HG02678 (cell line): Measurements from ENCODE around the gene PRKCH.
"Not testable (repeated sequence)": the region's sequence is repeated elsewhere in the genome, so short reads cannot be mapped to it uniquely, and the experiment has no call there.

Experiments
- ATAC-seq: cut with Tn5 transposase; IDR thresholded peaks from one replicate; pipeline ENCODE4 v1.9.1; 2021; ENCODE audit warnings: mild to moderate bottlenecking, moderate library complexity; ENCODE audit not compliant: unreplicated experiment

Gene PRKCH

GRCh38 chr14:61451491-61451890 lies 130.1 kb downstream of the PRKCH start:
- no peak for ATAC-seq

GRCh38 chr14:61451891-61452400 lies 130.6 kb downstream of the PRKCH start:
- ATAC-seq: no peak

- no peak for ATAC-seq
These were observed 131.1 kb downstream of the PRKCH start for GRCh38 chr14:61452452-61452851.

- no peak for ATAC-seq
These were observed 131.9 kb downstream of the PRKCH start for GRCh38 chr14:61453103-61453767.

- ATAC-seq: no peak
These were observed 133.2 kb downstream of the PRKCH start for GRCh38 chr14:61454545-61454944.

GRCh38 chr14:61455351-61455750 lies 134.0 kb downstream of the PRKCH start:
- ATAC-seq: no peak

- ATAC-seq: peak; percentile 84
These were observed 135.3 kb downstream of the PRKCH start for GRCh38 chr14:61456720-61457119.

GRCh38 chr14:61458766-61459165 lies 137.4 kb downstream of the PRKCH start:
- no peak for ATAC-seq

- no peak for ATAC-seq
These were observed 137.8 kb downstream of the PRKCH start for GRCh38 chr14:61459229-61459628.

- ATAC-seq: no peak
These were observed 138.7 kb downstream of the PRKCH start for GRCh38 chr14:61460063-61460462.

- no peak for ATAC-seq
These were observed 139.6 kb downstream of the PRKCH start for GRCh38 chr14:61460718-61461611.

- ATAC-seq: no peak
These were observed 140.5 kb downstream of the PRKCH start for GRCh38 chr14:61461808-61462275.

GRCh38 chr14:61462566-61463193 lies 141.3 kb downstream of the PRKCH start:
- no peak for ATAC-seq

- ATAC-seq: no peak
These were observed 142.4 kb downstream of the PRKCH start for GRCh38 chr14:61463664-61464285.

GRCh38 chr14:61464539-61465320 lies 143.4 kb downstream of the PRKCH start:
- ATAC-seq: not testable (repeated sequence)

- ATAC-seq: no peak
These were observed 145.0 kb downstream of the PRKCH start for GRCh38 chr14:61466249-61466904.

- no peak for ATAC-seq
These were observed 145.5 kb downstream of the PRKCH start for GRCh38 chr14:61466905-61467280.

- ATAC-seq: no peak
These were observed 145.9 kb downstream of the PRKCH start for GRCh38 chr14:61467296-61467695.

- ATAC-seq: no peak
These were observed 146.9 kb downstream of the PRKCH start for GRCh38 chr14:61468063-61468825.
